ENCODE results near the gene PLD1. TPM values are rescaled to one million over a fixed set of nuclear protein-coding genes. Genes with fewer than 3 reads are reported as not detected.

Gene PLD1
- total RNA-seq, 4 donors from 2014 or later: 49.0 to 66.0 (median 55.1) TPM

GRCh38 chr3:171836855-171837254, 26.6 kb upstream of the PLD1 start:
- no peak overlapping the region for H3K4me3 ChIP-seq
- DNase-seq (ENCODE audit: low spot score in 2 of 2): no peak
- WGBS: 83% methylated on average over 3 of the region's 3 CpGs
- H3K27ac ChIP-seq: no peak overlapping the region
- no peak for TF ChIP-seq POLR2AphosphoS5 (IDR thresholded peaks at IDR 0.05)
- no peak for TF ChIP-seq EP300 (IDR thresholded peaks at IDR 0.05)
- H3K4me1 ChIP-seq: peaks cover 10% of the 10 kb centered on the region
- H3K36me3 ChIP-seq: no peaks in the 10 kb centered on the region
- no peaks in the 10 kb centered on the region for H3K9me3 ChIP-seq
- no peaks in the 10 kb centered on the region for H3K27me3 ChIP-seq

DNA sequence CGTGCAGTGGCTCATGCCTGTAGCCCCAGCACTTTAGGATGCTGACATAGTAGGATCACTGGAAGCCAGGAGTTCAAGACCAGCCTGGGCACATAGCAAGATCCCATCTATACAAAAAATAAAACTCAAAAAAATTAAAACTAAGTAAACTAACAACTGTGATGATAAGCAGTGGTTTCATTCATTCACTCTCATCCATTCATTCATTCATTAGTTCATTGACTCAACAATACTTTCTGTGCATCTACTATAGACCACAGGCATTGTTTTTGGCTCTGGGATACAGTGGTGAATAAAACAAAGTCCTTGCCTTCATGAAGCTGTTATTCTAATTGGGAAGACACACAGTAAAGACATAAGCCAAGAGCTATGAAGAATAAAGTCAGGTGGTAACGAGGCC, 25.3 kb upstream of the PLD1 start:
- no peak for TF ChIP-seq POLR2A (IDR thresholded peaks at IDR 0.05)
- TF ChIP-seq POLR2AphosphoS5 (IDR thresholded peaks at IDR 0.05): no peak
- TF ChIP-seq CTCF (IDR thresholded peaks at IDR 0.05): no peak
- TF ChIP-seq EP300 (IDR thresholded peaks at IDR 0.05): no peak
- Histone ChIP-seq H3K36me3 (no peaks in the 10 kb centered on the region), H3K27me3 (no peaks in the 10 kb centered on the region), H3K4me1 (peaks cover 10% of the 10 kb centered on the region), H3K4me3 (no peak overlapping the region), H3K9me3 (no peaks in the 10 kb centered on the region), H3K27ac (no peak overlapping the region)
- WGBS: 97% methylated on average over 2 of the region's 2 CpGs
- DNase-seq (ENCODE audit: low spot score in 2 of 2): no peak

- no peak overlapping the region for H3K27ac ChIP-seq
- no peak overlapping the region for H3K4me3 ChIP-seq
- no peaks in the 10 kb centered on the region for H3K36me3 ChIP-seq
- DNase-seq (ENCODE audit: low spot score in 2 of 2): no peak
- no peaks in the 10 kb centered on the region for H3K9me3 ChIP-seq
- H3K27me3 ChIP-seq: no peaks in the 10 kb centered on the region
- WGBS: 76% methylated on average over 5 of the region's 5 CpGs
- TF ChIP-seq POLR2A (IDR thresholded peaks at IDR 0.05) (no peak), EP300 (IDR thresholded peaks at IDR 0.05) (no peak), CTCF (IDR thresholded peaks at IDR 0.05) (no peak), POLR2AphosphoS5 (IDR thresholded peaks at IDR 0.05) (no peak)
- H3K4me1 ChIP-seq: peaks cover 15% of the 10 kb centered on the region
These were observed 24.8 kb upstream of the PLD1 start for GRCh38 chr3:171835116-171835515.

DNA sequence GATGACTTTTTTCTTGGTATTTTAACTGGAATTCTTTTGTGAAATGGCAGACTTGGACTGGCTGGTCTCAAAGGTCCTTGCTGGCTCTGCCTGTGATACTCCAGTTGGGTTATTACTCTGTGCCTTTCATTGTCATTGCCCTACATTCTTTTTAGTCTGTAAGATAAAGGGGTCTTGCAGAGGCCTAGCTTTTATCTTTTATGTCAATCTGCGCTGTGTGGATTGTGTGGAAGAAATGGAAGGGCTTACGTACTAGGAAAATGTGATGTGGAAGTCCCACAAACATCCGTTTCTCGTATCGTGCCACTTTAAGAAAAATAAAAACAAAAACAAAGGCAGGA, 24.1 kb upstream of the PLD1 start:
- 84% methylated on average over 5 of the region's 5 CpGs for WGBS
- H3K36me3 ChIP-seq: no peaks in the 10 kb centered on the region
- H3K4me3 ChIP-seq: no peak overlapping the region
- no peaks in the 10 kb centered on the region for H3K9me3 ChIP-seq
- H3K27me3 ChIP-seq: no peaks in the 10 kb centered on the region
- H3K27ac ChIP-seq: no peak overlapping the region
- peaks cover 22% of the 10 kb centered on the region for H3K4me1 ChIP-seq
- no peak for DNase-seq (ENCODE audit: low spot score in 2 of 2)
- TF ChIP-seq POLR2AphosphoS5 (IDR thresholded peaks at IDR 0.05) (no peak), EP300 (IDR thresholded peaks at IDR 0.05) (no peak), POLR2A (IDR thresholded peaks at IDR 0.05) (no peak), CTCF (IDR thresholded peaks at IDR 0.05) (no peak)

GRCh38 chr3:171833789-171834460, 23.6 kb upstream of the PLD1 start:
- no peak overlapping the region for H3K4me3 ChIP-seq
- 49% methylated on average over 3 of the region's 3 CpGs for WGBS
- no peaks in the 10 kb centered on the region for H3K36me3 ChIP-seq
- peaks cover 26% of the 10 kb centered on the region for H3K4me1 ChIP-seq
- H3K27me3 ChIP-seq: no peaks in the 10 kb centered on the region
- DNase-seq (ENCODE audit: low spot score in 2 of 2): no peak
- TF ChIP-seq CTCF (IDR thresholded peaks at IDR 0.05) (peak; percentile 31 to 39), EP300 (IDR thresholded peaks at IDR 0.05) (no peak), POLR2AphosphoS5 (IDR thresholded peaks at IDR 0.05) (no peak), POLR2A (IDR thresholded peaks at IDR 0.05) (no peak)
- H3K9me3 ChIP-seq: no peaks in the 10 kb centered on the region
- H3K27ac ChIP-seq: no peak overlapping the region

- Histone ChIP-seq H3K27ac (peak overlapping the region; percentile 28), H3K27me3 (no peaks in the 10 kb centered on the region), H3K36me3 (no peaks in the 10 kb centered on the region), H3K9me3 (no peaks in the 10 kb centered on the region), H3K4me3 (no peak overlapping the region), H3K4me1 (peaks cover 18% of the 10 kb centered on the region)
- no peak for DNase-seq (ENCODE audit: low spot score in 2 of 2)
- TF ChIP-seq EP300 (IDR thresholded peaks at IDR 0.05) (no peak), POLR2A (IDR thresholded peaks at IDR 0.05) (no peak), CTCF (IDR thresholded peaks at IDR 0.05) (no peak), POLR2AphosphoS5 (IDR thresholded peaks at IDR 0.05) (no peak)
- WGBS: 51% methylated on average over 5 of the region's 5 CpGs
These were observed 22.7 kb upstream of the PLD1 start for GRCh38 chr3:171832989-171833388.
